NB4 (cell line): ENCODE results near the gene UBA52.

Experiments used
- DNase-seq: peaks from one replicate; pipeline ENCODE4 v3.0.0; 2010; ENCODE audit warnings: low read depth
- H3K4me3 ChIP-seq: one replicate; pipeline ENCODE4 v1.5.1; 2011; ENCODE audit warnings: mild to moderate bottlenecking, low read depth, low read length, moderate library complexity
- MYC ChIP-seq: IDR thresholded peaks from 2 replicates; pipeline ENCODE4 v1.6.1; 2011; ENCODE audit warnings: low read depth, low read length
- POLR2A ChIP-seq: IDR thresholded peaks from 2 replicates; pipeline ENCODE4 v1.6.1; 2011; ENCODE audit warnings: mild to moderate bottlenecking; ENCODE audit not compliant: insufficient read length; ENCODE audit errors: extremely low read depth
- TF ChIP-seq, protein P1 (sequence below): IDR thresholded peaks from 2 replicates; pipeline ENCODE4 v1.6.1; 2011; ENCODE audit warnings: low read depth, low read length
- TF ChIP-seq, protein P2 (sequence below): IDR thresholded peaks from one replicate; pipeline ENCODE4 v1.5.1; 2012; ENCODE audit warnings: low read depth, low read length

Gene UBA52

DNA sequence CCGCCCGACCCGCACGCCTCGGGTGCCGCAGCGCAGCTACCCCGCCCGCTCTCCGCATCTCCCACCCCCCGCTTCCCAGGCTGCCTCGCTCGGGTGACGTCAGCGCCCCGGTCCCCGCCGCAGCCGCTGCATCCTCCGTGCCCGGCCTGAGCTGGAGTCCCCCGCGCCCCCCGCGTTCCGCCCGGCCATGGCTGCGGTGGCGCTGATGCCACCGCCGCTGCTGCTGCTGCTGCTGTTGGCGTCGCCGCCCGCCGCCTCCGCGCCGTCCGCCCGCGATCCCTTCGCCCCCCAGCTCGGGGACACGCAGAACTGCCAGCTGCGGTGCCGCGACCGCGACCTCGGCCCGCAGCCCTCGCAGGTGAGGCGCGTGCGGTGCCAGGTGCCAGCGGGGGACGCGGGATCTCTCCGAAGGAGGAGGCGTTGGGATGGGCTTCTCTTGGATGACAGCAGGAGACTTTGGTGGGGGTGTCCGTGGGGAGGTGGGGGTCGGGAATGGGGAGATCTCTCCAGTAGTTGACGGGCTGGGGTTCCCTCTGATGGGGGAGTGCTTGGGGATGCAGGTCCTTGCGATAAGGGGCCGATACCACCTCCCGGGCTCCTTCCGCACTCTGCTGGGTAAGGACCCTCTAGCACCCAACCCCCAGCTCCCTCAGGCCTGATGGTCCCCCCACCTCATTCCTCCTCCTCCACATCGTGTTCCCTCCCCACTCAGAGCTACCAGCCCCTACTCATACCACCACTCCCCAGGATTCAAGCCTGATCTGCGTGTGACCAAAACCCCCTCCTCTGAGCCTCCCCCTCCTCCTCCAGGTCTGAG, 41.3 kb downstream of the UBA52 start, which contains the start of gene TMEM59L:
TSS of gene TMEM59L (plus strand) at position 99 of the 817 bp plus-strand sequence. CDS start at position 188, 89 bp downstream.
- DNase-seq = no peak
- TF ChIP-seq MYC (no peak), POLR2A (no peak)
- TF ChIP-seq, protein P1, sequence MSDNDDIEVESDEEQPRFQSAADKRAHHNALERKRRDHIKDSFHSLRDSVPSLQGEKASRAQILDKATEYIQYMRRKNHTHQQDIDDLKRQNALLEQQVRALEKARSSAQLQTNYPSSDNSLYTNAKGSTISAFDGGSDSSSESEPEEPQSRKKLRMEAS = no peak
- TF ChIP-seq, protein P2, sequence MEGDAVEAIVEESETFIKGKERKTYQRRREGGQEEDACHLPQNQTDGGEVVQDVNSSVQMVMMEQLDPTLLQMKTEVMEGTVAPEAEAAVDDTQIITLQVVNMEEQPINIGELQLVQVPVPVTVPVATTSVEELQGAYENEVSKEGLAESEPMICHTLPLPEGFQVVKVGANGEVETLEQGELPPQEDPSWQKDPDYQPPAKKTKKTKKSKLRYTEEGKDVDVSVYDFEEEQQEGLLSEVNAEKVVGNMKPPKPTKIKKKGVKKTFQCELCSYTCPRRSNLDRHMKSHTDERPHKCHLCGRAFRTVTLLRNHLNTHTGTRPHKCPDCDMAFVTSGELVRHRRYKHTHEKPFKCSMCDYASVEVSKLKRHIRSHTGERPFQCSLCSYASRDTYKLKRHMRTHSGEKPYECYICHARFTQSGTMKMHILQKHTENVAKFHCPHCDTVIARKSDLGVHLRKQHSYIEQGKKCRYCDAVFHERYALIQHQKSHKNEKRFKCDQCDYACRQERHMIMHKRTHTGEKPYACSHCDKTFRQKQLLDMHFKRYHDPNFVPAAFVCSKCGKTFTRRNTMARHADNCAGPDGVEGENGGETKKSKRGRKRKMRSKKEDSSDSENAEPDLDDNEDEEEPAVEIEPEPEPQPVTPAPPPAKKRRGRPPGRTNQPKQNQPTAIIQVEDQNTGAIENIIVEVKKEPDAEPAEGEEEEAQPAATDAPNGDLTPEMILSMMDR = no peak
- H3K4me3 ChIP-seq = no peak within 1 kb of the TSS

GRCh38 chr19:18613589-18614234, 42.1 kb downstream of the UBA52 start:
- H3K4me3 ChIP-seq = no peak overlapping the region
- no peak for DNase-seq
- TF ChIP-seq POLR2A (no peak), MYC (no peak)
- TF ChIP-seq, protein P1 = no peak
- TF ChIP-seq, protein P2 = no peak

GRCh38 chr19:18616023-18616422, 44.4 kb downstream of the UBA52 start:
- TF ChIP-seq, protein P2 = no peak
- no peak for TF ChIP-seq MYC
- TF ChIP-seq POLR2A = no peak
- TF ChIP-seq, protein P1 = no peak
- H3K4me3 ChIP-seq = no peak overlapping the region
- DNase-seq = no peak

DNA sequence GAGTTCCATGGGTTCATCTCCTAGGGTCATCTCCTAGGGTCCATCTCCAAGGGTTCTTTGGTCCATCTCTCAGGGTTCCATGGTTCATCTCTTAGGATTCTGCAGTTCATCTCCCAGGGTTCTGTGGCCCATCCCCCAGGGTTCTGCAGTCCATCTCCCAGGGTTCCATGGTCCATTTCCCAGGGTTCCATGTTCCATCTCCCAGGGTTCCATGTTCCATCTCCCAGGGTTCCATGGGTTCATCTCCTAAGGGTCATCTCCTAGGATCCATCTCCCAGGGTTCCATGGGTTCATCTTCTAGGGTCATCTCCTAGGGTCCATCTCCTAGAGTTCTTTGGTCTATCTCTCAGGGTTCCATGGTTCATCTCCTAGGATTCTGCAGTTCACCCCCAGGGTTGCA, 45.9 kb downstream of the UBA52 start:
- no peak for TF ChIP-seq POLR2A
- TF ChIP-seq, protein P2 = no peak
- TF ChIP-seq MYC = no peak
- TF ChIP-seq, protein P1 = no peak

DNA sequence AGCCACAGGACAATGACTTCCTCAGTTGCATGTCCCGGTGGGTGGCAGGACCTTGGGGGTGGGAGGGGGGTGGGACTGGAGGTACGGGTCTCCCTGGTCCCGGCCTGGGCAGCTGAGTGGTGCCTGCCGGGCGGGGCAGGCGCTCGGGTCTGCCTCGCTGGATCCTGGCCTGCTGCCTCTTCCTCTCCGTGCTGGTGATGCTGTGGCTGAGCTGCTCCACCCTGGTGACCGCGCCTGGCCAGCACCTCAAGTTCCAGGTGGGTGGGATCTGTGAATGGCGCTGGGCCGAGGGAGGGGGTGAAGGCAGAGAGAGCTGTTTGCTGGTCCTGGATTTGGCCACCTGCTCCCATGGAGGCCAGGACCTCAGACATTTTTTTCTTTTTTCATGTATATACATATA, 46.6 kb downstream of the UBA52 start:
- no peak for DNase-seq
- no peak overlapping the region for H3K4me3 ChIP-seq
- TF ChIP-seq MYC (no peak), POLR2A (no peak)
- TF ChIP-seq, protein P2 = no peak
- TF ChIP-seq, protein P1 = no peak

More for the DNA sequence above, 45.9 kb downstream of the UBA52 start:
- no peak for DNase-seq
- no peak overlapping the region for H3K4me3 ChIP-seq
